Measurements from ENCODE around the gene KIF13A. TPM values are rescaled to one million over a fixed set of nuclear protein-coding genes. Genes with fewer than 3 reads are reported as not detected.
A peak's percentile ranks its signal among the peaks of the same experiment; 100 is the strongest.

Gene KIF13A
- total RNA-seq, 2 donors from 2014 or later: 0.10 to 0.46 TPM

DNA sequence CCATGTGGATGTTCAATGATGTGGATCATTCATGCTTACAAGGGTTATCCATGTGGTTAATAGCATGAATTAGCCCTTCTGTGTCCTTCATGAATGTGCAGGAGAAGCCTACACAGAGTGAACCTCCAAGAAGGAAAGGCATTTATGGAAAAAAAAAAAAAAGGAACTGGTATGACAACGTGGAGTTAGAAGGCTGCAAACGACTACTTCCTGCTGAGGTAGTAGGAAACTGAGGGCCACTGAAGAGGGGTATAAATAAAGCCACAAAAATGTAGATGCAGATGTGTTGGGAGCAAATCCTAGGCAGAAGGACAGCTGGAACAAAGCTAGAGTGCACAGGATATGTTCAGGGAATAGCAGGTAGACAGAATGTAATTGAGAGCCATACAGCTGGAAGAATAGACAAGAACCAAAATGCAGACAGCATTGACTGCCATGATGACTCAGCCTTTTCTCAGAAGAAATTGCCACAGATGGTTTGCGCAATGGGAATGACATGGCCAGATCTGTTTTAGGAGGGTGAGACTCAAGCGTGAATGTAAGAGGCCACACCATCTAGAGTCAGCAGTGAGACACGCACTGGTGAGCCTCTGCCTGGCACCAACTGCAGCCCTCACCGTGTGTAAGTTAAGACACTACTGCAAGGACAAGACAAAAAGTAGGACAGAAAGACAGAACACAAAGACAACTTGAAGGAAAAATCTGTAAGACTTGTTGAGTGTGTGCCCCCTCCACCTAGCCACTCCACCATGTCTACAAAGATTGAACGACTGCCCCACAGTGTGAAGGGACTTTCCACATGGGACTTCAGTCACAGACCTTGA lies 79.8 kb downstream of the KIF13A start:
- ATAC-seq (replicated peaks in 1 of 2) (peak; percentile 66 to 84), DNase-seq (peak; percentile 2 to 16)
- Mint-ChIP-seq H3K4me3 (peak overlapping the region in 1 of 2 donors; percentile 4), H3K4me1 (ENCODE audit: low read depth) (peaks cover 10% of the 10 kb centered on the region), H3K9me3 (no peaks in the 10 kb centered on the region), H3K27me3 (ENCODE audit: low read depth) (peaks cover 48% of the 10 kb centered on the region), H3K36me3 (ENCODE audit: insufficient read depth in 2 of 2) (no peaks in the 10 kb centered on the region), H3K27ac (peak overlapping the region; percentile 36)

DNA sequence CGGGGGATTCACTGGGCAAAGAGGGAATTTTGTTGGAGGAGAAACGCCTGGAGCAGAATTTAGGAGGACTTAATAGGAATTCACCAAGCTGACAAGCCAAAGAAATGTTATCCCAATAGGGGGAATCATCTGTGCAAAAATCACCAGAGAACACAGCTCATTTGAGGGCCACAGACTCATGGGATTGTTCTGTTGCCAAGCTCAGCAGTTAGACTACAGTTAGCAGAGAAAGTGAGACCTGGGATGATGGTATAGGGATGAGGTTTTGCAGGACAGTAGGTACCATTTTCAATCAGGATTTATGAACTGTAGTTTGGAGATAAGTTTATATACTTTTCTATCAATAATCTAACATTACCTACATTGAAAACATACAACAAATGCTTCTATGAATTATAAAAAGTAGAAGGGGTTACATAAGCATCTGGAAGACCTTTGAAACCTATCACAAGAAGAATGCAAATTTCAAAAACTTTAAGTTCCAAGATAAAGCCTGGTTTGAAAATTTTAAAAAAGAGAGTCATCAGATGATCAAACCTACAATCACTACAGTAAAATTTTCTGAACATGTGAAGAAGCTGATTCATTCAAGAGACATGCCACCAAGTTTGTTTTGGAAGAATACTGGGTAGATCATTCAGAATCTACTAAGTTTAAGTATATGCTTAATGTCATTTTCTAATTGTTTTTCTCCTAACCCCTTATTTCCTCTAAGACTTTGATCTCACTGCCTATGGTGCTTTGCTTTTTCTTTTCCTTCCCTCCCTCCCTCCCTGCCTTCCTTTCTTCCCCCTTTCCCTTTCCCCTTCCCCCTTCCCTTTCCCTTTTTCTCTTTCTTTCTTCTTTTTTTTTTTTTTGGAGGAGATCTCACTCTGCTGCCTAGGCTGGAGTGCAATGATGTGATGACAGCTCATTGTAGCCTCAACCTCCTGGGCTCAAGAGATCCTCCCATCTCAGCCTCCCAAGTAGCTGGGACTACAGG lies 81.5 kb downstream of the KIF13A start:
- Mint-ChIP-seq H3K27me3 (ENCODE audit: low read depth) (peaks cover 54% of the 10 kb centered on the region), H3K4me3 (no peak overlapping the region), H3K36me3 (ENCODE audit: insufficient read depth in 2 of 2) (peaks cover 0 to 2% of the 10 kb centered on the region in 2 donors), H3K4me1 (ENCODE audit: low read depth) (peaks cover 10% of the 10 kb centered on the region), H3K9me3 (no peaks in the 10 kb centered on the region), H3K27ac (no peak overlapping the region)
- no peak for ATAC-seq (replicated peaks in 1 of 2)
- DNase-seq: no peak

DNA sequence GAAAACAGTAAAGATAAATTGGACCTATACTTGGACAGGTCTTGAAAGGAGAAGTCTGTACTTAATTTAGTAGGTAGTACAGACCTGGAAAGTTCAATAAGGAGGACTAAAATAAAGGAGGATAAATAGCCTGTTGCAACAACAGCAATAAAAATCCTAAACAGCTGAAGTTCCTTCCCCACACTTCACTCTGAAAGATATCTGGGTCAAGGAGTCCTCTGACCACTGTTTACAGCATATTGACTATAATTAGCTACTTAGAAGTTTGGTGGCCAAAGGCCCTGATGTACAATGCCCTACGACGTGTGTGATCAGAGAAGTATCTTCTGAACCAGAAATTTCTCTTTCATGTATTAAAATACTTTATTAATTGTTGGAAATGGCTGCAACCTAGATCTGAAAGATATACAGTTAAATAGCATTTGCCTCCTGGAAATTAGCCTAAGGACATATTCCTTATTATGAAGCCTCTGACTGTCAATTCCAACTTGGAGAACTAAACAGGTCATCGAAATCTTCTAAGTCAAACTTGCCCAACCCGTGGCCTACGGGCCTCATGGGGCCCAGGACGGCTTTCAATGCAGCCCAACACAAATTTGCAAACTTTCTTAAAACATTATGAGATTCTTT lies 82.8 kb downstream of the KIF13A start:
- DNase-seq (no peak), ATAC-seq (replicated peaks in 1 of 2) (no peak)
- no peak overlapping the region for H3K27ac Mint-ChIP-seq
- peaks cover 10% of the 10 kb centered on the region for H3K4me1 Mint-ChIP-seq (ENCODE audit: low read depth)
- H3K9me3 Mint-ChIP-seq: no peaks in the 10 kb centered on the region
- peaks cover 54% of the 10 kb centered on the region for H3K27me3 Mint-ChIP-seq (ENCODE audit: low read depth)
- H3K36me3 Mint-ChIP-seq (ENCODE audit: insufficient read depth in 2 of 2): peaks cover 1 to 2% of the 10 kb centered on the region in 2 donors
- no peak overlapping the region for H3K4me3 Mint-ChIP-seq

DNA sequence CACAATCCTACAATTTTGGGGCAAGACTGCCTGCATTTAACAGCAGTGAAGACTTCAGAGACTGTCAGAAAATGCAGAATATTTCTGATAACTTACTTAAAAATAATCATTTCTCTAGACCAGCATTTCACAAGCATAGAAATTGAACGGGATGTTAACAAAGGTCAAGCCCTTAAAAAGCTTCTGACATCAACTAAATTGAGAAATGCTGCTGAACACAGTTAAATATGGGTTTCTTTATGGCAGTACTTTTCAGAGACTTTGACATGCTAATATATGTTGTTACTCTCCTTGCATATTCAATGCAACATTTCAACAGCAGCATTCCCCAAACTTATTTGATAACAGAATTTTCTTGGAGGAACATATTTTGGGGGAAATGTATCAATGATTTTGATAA lies 84.5 kb downstream of the KIF13A start:
- ATAC-seq (replicated peaks in 1 of 2): no peak
- Mint-ChIP-seq H3K9me3 (peaks cover 0 to under 1% of the 10 kb centered on the region in 2 donors), H3K4me3 (no peak overlapping the region), H3K36me3 (ENCODE audit: insufficient read depth in 2 of 2) (peaks cover 2% of the 10 kb centered on the region in 2 donors), H3K4me1 (ENCODE audit: low read depth) (peaks cover 9% of the 10 kb centered on the region), H3K27me3 (ENCODE audit: low read depth) (peaks cover 47% of the 10 kb centered on the region), H3K27ac (no peak overlapping the region)
- DNase-seq: no peak

DNA sequence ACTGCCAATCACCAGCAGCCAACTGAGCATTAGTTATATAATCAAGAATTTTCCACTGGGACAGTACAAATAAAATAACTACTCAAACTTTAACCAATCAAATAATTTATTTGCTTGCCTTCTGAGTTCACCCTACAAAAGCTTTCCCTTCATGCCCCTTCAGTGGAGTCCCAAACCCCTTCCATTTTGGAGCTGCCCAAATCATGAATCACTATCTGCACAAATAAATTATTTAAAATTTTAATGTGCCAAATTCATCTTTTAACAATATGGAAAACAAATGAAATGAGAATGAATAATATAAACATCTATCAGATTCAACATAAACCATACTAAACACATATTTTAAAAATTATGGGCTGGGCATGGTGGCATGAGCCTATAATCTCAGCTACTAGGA lies 85.9 kb downstream of the KIF13A start:
- Mint-ChIP-seq H3K36me3 (ENCODE audit: insufficient read depth in 2 of 2) (peaks cover 4 to 5% of the 10 kb centered on the region in 2 donors), H3K27me3 (ENCODE audit: low read depth) (peaks cover 47% of the 10 kb centered on the region), H3K4me1 (ENCODE audit: low read depth) (no peaks in the 10 kb centered on the region), H3K4me3 (no peak overlapping the region), H3K27ac (no peak overlapping the region), H3K9me3 (peaks cover 4 to 5% of the 10 kb centered on the region in 2 donors)
- DNase-seq: no peak
- ATAC-seq (replicated peaks in 1 of 2): no peak

DNA sequence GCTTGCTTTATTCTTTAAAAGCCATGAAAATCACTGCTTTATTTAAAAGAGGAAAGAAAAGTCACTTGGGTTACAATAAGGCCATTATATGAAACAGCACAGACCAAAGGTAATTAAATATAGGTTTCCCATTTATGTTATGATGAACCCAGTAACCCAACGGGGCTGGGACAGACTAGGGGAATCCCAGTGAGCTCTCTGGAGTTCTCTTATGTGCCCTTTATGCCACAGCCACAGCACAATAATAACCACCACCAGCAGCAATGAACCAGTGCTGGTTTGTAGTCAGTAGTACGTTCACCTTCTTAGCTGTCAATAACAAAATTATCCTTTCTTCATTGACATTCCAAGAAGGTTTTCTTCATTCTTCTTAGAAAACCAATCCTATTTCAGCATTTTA lies 87.4 kb downstream of the KIF13A start:
- Mint-ChIP-seq H3K27me3 (ENCODE audit: low read depth) (peaks cover 45% of the 10 kb centered on the region), H3K4me1 (ENCODE audit: low read depth) (no peaks in the 10 kb centered on the region)
- ATAC-seq (replicated peaks in 1 of 2): no peak

DNA sequence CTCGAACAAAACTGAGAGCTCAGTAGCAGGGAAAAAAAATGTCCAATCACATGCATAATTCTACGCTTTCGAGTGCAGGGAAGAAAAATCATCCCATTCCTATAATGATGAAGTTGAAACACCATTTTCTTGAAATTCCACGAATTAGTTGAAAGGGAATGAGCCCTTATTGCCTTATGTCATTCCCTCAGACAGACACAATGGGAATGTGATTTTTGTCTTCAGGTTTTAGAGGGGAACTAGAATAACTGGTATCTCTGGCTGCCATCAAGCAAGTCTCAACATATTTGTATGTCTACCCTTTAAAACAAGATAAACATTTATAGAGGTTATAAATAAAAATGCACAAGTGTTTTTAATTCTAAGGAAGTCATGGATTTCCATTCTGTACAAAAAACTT lies 87.9 kb downstream of the KIF13A start:
- Mint-ChIP-seq H3K9me3 (peaks cover 12 to 13% of the 10 kb centered on the region in 2 donors), H3K4me1 (ENCODE audit: low read depth) (no peaks in the 10 kb centered on the region), H3K36me3 (ENCODE audit: insufficient read depth in 2 of 2) (peaks cover 9 to 15% of the 10 kb centered on the region in 2 donors), H3K27ac (no peak overlapping the region), H3K27me3 (ENCODE audit: low read depth) (peaks cover 43% of the 10 kb centered on the region), H3K4me3 (no peak overlapping the region)
- ATAC-seq (replicated peaks in 1 of 2): no peak
- DNase-seq: no peak

More for the DNA sequence above, 87.4 kb downstream of the KIF13A start:
- H3K36me3 Mint-ChIP-seq (ENCODE audit: insufficient read depth in 2 of 2): peaks cover 9 to 15% of the 10 kb centered on the region in 2 donors
- H3K27ac Mint-ChIP-seq: no peak overlapping the region
- H3K9me3 Mint-ChIP-seq: peaks cover 12 to 13% of the 10 kb centered on the region in 2 donors
- no peak overlapping the region for H3K4me3 Mint-ChIP-seq
- DNase-seq: no peak

DNA sequence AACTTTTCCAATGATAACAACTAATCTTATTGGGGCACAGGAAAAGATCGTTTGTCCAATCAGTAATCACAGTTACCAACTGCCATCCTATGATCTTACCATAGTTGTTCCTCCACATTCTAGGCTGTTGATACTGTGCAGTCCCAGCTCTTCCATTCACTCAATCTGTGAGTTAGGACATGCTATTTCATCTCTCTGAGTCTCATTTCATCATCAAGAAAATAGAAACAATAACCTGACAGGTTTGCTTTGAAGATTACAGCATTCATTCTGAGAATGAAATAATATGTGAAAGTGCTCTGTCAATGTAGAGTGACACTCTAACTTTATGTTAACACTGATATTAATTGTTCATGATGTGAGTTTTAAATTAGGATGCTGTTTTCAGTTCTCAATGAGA lies 89.8 kb downstream of the KIF13A start:
- no peaks in the 10 kb centered on the region for H3K4me1 Mint-ChIP-seq (ENCODE audit: low read depth)
- peaks cover 38% of the 10 kb centered on the region for H3K27me3 Mint-ChIP-seq (ENCODE audit: low read depth)
- H3K27ac Mint-ChIP-seq: no peak overlapping the region
- H3K9me3 Mint-ChIP-seq: peaks cover 12 to 13% of the 10 kb centered on the region in 2 donors
- DNase-seq (no peak), ATAC-seq (replicated peaks in 1 of 2) (no peak)
- peaks cover 11 to 15% of the 10 kb centered on the region in 2 donors for H3K36me3 Mint-ChIP-seq (ENCODE audit: insufficient read depth in 2 of 2)
- no peak overlapping the region for H3K4me3 Mint-ChIP-seq

DNA sequence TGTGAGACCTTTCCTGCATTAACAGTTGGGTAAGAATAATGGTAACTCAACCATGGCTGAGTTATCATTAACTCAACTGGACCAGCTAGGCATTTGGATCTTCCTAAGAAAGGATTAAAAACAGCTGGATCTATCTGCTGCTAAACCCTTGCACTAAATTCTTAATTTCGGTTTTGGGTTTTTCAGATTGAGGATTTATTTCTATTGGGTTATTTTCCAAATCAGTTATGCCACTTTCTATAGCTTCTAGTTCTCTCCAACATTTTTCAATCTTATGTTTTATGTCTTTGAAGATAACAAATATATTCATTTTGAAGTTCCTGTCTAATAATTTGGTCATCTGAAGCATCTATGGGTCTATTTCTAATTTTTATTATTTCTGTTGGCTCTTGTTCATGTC lies 92.5 kb downstream of the KIF13A start:
- Mint-ChIP-seq H3K36me3 (ENCODE audit: insufficient read depth in 2 of 2) (peaks cover 11 to 14% of the 10 kb centered on the region in 2 donors), H3K27me3 (ENCODE audit: low read depth) (peaks cover 54% of the 10 kb centered on the region), H3K4me3 (no peak overlapping the region), H3K27ac (no peak overlapping the region), H3K9me3 (peaks cover 12 to 13% of the 10 kb centered on the region in 2 donors), H3K4me1 (ENCODE audit: low read depth) (no peaks in the 10 kb centered on the region)
- ATAC-seq (replicated peaks in 1 of 2) (no peak), DNase-seq (no peak)

DNA sequence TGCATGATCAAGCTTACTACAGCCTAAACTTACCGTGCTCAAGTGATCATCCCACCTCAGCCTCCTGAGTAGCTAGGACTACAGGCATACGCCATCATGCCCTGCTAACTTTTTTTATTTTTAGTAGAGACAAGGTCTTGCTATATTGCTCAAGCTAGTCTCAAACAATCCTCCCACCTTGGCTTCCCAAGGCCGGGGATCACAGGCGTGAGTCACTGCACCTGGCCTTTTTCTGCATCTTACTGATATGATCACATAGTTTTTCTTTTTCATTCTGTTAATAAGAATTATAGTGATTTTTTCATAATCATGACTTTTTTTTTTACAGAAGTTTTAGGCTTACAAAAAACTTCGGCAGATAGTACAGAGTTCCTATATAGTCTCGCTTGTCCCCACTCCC lies 93.2 kb downstream of the KIF13A start:
- Mint-ChIP-seq H3K27ac (no peak overlapping the region), H3K36me3 (ENCODE audit: insufficient read depth in 2 of 2) (peaks cover 11 to 14% of the 10 kb centered on the region in 2 donors), H3K9me3 (peaks cover 12 to 13% of the 10 kb centered on the region in 2 donors), H3K4me1 (ENCODE audit: low read depth) (no peaks in the 10 kb centered on the region), H3K4me3 (no peak overlapping the region), H3K27me3 (ENCODE audit: low read depth) (peaks cover 62% of the 10 kb centered on the region)
- no peak for DNase-seq
- ATAC-seq (replicated peaks in 1 of 2): no peak

DNA sequence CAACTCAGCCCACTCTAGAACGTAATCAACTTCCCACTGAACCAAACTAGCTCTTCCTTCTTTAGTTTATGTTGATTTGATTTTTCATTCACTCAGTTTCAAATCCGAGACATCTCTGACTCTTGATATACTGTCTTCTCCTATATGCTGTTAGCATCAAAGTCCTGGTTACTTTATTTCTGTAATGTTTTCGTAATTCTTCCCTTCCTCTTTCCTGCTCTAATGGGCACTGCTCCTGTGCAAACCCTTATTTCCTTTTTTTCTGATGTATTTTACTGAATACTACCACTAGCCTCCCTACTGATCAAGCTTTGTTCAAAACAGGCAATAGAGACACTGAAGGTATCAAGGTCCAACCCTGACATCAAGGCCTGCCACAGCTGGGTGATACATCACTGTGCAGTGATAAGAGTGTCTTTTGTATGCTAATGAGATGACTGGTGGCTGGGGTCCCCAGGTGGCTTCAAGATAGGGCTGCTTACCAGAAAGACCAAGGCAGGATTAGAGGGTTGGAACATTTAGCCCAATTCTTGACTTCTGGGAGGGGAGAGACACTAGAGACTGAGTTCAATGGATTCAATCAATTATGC lies 95.2 kb downstream of the KIF13A start:
- Mint-ChIP-seq H3K36me3 (ENCODE audit: insufficient read depth in 2 of 2) (peaks cover 9 to 11% of the 10 kb centered on the region in 2 donors), H3K9me3 (peaks cover 8 to 12% of the 10 kb centered on the region in 2 donors), H3K4me1 (ENCODE audit: low read depth) (no peaks in the 10 kb centered on the region), H3K27me3 (ENCODE audit: low read depth) (peaks cover 64% of the 10 kb centered on the region), H3K4me3 (no peak overlapping the region), H3K27ac (no peak overlapping the region)
- DNase-seq (no peak), ATAC-seq (replicated peaks in 1 of 2) (no peak)

DNA sequence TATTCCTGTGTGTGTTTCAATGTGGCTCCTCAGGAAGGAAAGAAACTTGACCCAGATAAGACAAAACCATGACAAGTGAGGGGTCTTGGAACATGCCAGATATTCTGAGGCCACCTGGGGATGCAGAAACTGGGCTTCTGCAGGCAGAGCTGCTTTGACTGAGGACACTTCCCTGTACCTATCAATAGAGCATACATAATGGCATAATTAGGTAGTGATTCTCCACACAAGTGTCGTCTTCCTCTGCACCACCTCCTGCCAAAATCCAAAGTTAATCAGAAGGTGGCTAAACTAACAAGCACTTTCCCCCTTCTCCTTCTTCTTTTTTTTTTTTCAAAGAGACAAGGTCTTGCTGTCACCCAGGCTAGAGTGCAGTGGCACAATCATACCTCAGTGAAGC lies 97.1 kb downstream of the KIF13A start:
- no peak for ATAC-seq (replicated peaks in 1 of 2)
- no peak overlapping the region for H3K27ac Mint-ChIP-seq
- H3K4me1 Mint-ChIP-seq (ENCODE audit: low read depth): peaks cover 10% of the 10 kb centered on the region
- H3K4me3 Mint-ChIP-seq: no peak overlapping the region
- no peak for DNase-seq
- H3K9me3 Mint-ChIP-seq: peaks cover 2% of the 10 kb centered on the region in 2 donors
- peaks cover 2 to 6% of the 10 kb centered on the region in 2 donors for H3K36me3 Mint-ChIP-seq (ENCODE audit: insufficient read depth in 2 of 2)
- H3K27me3 Mint-ChIP-seq (ENCODE audit: low read depth): peaks cover 65% of the 10 kb centered on the region
